Right hindlimb (tissue), 1 donor: Measurements from ENCODE around the gene PLPPR5.
"Not testable (repeated sequence)": the region's sequence is repeated elsewhere in the genome, so short reads cannot be mapped to it uniquely, and the experiment has no call there.

ENCODE experiments used
- DNase-seq: peaks from one replicate; pipeline ENCODE4 v3.0.0-alpha.2; 2018

The PLPPR5 gene

GRCh38 chr1:98908980-98909379 is 95.7 kb downstream of the PLPPR5 start:
- DNase-seq, result no peak

- no peak for DNase-seq
These were observed 97.9 kb downstream of the PLPPR5 start for GRCh38 chr1:98906809-98907208.

DNA sequence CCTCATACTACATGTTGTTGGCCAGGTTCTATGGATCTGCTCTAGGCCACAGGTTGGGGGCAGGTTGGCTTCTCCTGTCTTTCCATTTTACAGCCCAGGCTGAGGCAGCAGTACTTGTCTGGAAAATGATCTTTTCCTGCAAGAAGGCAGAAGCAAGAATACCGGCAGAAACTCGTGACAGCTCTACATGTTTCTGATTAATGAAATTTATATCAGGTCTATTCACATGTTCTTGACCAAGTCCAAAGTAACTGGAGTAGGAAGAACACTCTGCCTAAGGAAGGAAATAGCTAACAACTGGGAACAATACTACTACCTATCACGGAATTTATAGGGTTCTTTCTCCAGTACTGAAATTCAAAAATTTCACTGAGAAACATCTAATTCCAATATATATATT is 98.3 kb downstream of the PLPPR5 start:
- no peak for DNase-seq

DNA sequence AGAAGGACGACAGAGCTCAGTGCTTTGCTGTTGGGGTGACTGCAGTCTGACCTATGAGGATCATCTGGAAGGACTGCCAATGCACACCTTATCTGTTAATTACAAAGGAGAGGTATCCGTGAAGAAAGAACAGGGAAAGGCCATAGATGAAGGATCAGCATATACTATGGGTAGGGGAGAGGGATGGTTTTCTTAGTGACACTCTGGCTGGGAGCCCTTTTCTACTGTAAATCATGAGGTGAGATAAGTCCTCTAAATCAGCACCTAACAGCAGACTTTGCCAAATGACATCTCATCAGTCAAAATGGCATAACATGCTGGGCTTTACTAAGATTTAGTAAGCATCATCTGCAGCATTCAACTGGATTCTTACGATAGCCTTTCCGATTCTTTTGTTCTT is 100.0 kb downstream of the PLPPR5 start:
- DNase-seq, result no peak

DNA sequence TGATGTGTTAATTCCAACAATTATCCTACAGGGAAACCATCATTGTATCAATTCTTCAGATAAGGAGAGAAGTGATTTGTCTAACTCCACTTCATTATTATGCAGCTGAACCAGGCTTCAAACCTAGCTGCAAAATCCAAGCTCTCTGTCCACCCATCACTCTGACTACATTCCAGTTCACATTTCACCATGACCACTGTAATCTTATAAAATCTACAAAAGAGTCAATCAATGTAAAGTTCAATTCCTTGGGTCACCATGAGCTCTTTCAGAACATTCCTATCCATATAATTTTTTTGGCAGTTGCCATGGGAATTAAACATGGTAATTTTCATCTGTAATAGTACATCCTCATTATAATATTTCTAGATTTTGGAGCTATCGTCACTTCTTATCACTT is 100.9 kb downstream of the PLPPR5 start:
- no peak for DNase-seq

GRCh38 chr1:98903261-98903660 is 101.4 kb downstream of the PLPPR5 start:
- DNase-seq, result no peak

- DNase-seq, result no peak
These were observed 105.7 kb downstream of the PLPPR5 start for GRCh38 chr1:98898940-98899339.

- no peak for DNase-seq
These were observed 107.2 kb downstream of the PLPPR5 start for GRCh38 chr1:98897479-98897878.

DNA sequence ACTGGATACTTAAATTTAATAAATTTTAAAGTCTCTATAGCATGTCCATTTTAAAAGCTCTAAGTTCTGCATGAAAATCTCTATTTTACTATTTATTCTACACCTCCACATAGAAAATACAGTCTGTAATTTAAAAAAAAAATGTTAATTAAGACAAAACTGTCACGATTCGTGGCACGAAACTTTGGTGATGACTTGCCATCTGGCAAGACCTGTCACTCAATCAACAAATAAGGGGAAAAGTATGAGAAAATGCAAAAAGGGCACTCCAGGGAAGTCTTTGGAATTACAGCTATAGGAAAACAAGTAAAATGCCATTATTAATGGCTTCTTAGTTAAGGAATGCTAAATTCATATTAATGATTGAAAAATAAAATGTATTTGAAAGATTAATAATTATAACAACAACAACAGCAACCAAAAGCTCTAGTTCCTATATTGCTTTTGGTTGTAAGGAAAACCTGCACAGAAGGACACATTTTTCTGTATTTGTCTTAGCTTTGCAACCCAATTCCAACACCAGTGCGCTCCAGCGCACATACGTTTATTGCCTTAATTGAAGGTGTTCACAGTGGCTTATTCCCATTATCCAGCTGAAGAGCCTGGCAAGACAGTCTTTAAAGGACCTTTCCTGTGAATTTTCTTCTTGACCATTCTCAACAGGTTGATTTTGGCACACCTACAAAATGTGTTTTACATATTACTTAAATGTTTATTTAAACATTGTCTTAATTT is 107.8 kb downstream of the PLPPR5 start:
- DNase-seq, result no peak

DNA sequence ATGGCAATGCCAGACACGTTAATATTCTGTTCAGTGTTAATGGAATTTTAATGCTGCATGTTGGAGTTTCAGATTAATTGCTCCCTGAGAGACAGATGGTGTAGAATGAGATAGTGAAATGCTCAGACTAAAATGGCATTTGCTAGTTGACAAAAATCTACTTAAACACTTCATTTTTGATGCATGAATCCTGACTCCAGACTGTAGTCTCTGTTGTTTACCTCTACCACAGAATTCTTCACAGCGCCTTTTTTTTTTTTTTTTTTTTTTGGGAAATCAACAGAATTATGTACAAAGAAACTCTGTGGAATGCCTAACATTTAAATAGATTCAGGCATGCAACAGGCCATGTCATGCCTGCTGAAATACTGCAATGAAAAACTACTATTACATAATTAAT is 111.3 kb downstream of the PLPPR5 start:
- no peak for DNase-seq

DNA sequence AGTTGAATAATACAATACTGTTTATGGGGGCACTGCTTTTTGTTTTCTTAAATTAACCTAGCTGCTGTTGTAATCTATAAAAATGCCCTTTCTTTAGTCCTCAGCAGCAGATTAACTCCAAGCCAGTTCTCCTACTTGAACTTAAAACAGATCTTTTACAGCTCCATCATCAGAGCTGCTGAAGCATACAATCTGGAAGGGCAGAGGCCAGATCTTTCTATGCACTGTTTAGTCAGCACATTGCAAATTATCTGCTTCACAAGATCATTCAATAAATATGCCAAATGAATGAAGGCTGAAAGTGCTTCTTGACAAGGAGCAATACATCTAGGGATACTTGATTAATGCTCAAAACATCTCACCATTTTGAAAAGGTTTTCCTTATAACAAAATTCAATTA is 115.8 kb downstream of the PLPPR5 start:
- DNase-seq, result no peak

GRCh38 chr1:98887507-98887906 is 117.2 kb downstream of the PLPPR5 start:
- no peak for DNase-seq

DNA sequence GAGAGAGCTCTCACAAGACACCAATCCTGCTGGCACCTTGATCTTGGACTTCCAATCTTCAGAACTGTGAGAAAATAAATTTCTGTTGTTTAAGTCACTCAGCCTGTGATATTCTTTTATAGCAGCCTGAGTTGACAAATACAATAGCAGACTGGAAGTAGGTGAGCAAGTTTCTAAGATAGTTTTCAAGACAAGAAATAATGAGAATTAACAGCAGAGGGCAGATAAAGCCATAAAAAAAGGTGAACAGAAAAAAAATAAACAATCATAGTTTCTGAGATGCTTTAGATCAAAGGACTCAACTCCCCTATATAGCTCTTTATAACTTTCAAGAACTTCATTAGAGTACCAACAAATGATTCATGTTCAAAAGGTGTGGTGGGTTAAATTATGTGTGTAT is 119.8 kb downstream of the PLPPR5 start:
- DNase-seq, result no peak

DNA sequence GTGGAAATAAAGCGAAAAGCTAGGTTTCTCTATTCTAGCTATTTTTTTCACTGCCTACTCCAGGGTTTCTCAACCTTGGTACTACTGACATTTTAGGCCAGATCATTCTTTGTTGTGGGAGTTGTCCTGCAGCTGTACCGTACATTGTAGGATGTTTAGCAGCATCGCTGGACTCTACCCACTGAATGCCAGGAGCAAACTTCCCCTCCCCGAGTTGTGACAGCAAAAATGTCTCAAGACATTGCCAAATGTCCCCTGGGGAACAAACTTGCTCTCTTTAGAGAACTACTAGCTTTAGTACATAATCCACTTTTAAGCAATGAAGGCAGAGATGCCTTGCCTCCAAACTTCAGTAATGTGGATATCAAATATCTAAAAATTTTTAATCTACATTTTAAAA is 122.8 kb downstream of the PLPPR5 start:
- DNase-seq, result no peak

- not testable (repeated sequence) for DNase-seq
These were observed 123.4 kb downstream of the PLPPR5 start for GRCh38 chr1:98881234-98881633.

DNA sequence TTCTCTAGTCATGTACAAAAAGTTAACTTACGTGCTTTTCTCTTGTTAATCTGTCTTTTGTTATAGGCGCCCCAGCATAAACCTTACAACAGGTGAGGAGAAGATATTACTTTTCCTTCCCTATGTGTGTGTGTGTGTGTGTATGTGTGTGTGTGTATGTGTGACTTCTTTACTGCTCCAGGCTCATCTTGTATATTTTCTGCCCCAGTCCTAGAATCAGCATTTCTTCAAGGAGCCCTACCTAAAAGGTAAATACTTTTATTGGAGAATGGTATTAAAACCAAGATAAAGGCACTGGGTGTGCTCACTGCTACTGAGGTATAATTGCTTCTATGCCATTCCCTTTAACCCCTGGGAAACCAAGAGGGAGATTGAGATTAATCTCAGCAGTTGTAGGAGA is 129.8 kb downstream of the PLPPR5 start:
- no peak for DNase-seq

DNA sequence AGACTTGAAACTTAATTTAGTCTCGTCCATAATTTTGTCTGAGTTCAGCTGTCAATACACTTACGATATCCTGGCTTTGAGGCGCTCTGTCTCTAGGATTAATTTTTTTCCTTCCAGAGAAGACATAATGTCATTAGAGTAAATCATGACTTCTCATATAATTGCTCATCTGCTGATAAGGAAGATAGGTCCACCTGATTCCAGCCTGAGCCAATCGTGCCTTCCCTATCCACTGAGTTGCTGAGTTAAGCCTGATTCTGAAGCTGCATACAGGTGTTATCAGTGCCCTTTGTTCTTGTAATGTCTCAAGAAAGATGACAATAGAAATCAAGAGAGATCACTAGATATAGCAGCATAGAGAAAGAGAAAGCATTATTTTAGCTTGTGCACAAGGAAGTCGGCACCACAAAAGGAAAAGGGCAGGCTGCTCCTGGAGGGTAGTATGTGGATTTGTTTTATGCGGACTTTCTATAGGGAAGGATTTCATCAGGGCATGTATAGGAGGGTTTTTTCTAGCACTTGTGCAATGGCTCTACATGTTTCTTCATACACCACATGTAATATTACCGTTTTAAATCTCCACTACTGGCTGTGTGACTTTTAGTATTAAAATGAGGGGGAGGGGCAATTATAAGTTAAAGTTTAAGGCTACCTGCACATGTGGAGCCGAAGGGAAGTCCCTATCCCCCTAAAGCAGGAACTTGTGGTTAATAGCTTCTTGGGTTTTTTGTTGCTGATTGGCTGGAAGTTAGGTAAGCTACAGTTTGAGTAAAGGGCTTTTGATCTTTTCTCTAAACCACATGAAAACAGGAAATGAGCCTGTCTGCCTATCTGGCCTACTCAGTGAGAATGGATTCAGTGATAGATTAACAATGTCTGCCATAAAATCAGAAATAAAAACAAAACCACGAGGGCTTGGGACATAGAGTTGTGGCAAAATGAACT is 133.4 kb downstream of the PLPPR5 start:
- DNase-seq, result no peak

DNA sequence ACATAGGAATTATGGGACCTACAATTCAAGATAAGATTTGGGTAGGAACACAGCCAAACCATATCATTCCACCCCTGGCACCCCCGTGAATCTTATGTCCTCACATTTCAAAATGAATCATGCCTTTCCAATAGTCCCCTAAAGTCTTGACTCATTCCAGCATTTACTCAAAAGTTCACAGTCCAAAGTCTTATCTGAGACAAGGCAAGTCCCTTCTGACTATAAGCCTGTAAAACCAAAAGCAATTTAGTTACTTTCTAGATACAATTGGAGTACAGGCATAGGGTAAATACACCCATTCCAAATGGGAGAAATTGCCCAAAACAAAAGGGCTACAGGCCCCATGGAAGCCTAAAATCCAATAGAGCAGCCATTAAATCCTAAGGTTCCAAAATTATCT is 138.9 kb downstream of the PLPPR5 start:
- no peak for DNase-seq

GRCh38 chr1:98860329-98860728 is 144.3 kb downstream of the PLPPR5 start:
- DNase-seq, result no peak

GRCh38 chr1:98854137-98854536 is 150.5 kb downstream of the PLPPR5 start:
- DNase-seq, result no peak

DNA sequence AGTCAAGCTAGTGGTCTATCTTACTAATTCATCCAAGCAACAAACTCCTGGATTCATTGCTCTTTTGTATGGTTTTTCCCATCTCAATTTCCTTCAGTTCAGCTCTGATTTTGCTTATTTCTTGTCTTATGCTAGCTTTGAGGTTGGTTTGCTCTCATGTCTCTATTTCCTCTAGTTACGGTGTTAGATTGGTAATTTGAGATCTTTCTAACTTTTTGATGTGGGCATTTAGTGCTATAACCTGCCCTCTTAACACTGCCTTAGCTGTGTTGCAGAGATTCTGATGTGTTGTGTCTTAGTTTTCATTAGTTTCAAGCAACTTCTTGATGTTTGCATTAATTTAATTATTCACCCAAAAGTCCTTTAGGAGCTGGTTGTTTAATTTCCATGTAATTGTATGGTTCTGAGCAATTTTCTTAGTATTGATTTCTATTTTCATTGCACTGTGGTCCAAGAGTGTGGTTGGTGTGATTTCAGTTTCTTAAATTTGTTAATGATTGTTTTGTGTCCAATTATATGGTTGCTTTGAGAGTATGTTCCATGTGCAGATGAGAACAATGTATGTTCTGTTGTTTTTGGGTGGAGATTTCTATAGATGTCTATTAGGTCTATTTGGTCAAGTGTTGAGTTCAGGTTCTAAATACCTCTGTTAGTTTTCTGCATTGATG is 154.6 kb downstream of the PLPPR5 start:
- no peak for DNase-seq

DNA sequence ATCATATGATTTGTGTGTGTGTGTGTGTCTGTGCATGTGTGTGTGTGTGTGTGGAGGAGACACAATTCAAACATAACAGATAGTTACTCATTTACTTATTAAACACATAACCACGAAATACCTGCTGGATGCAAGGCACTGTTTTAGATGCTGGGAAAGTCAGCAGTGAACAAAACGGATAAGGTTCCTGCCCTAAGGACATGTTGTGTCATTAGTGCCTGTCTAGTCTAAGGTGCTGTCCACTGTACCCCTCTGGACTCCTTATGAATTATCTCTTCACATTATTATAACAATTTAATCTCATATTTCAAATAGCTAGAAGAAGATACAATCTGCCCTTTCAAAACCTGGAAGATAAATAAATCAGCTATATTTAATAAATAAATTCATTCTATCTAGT is 162.4 kb downstream of the PLPPR5 start:
- no peak for DNase-seq
